Measurements from ENCODE around the gene STIMATE.

DNA sequence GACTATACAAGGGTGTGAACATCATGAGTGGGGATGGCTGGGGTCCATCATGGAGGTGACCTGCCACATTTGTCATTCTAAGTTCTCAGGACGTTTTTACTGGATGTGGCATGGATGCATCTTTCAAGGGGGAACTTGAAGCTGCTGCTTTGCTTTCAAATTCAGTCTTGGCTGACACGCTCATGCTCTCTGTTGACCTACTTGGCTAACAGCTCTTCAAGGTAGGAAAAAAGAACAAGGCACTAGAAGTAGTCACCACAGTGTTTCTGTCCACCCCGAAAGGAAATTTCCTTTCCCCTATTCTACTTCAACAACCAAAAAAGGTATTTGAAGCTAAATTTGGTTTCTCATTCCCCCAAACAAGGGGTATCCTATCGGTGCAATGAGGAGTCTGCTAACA is 15.0 kb downstream of the STIMATE start:
- TF ChIP-seq CTCF (IDR thresholded peaks at IDR 0.05; ENCODE audit: low read length) (no peak), EZH2 (IDR thresholded peaks at IDR 0.05; ENCODE audit: borderline replicate concordance, low read length) (no peak)
